Naive thymus-derived CD4-positive, alpha-beta T cell (primary cell): ENCODE results near the gene CRHR2. TPM values are rescaled to one million over a fixed set of nuclear protein-coding genes. Genes with fewer than 3 reads are reported as not detected.

Experiments
- ATAC-seq: fragments of 150-1000 bp; cut with Tn5 transposase; 2 replicates; pipeline ENCODE4 v1.10.0; 2021; ENCODE audit warnings: mild to moderate bottlenecking, moderate library complexity
- CTCF ChIA-PET: fragments of 350-600 bp; sonication (Branson Sonifier 250); formaldehyde crosslinking; loops from one replicate; lab custom pipeline; 2021; ENCODE audit warnings: antibody characterized with exemption; lab: Charles Lee
- POLR2A ChIA-PET: fragments of 350-600 bp; sonication (Branson Sonifier 250); formaldehyde crosslinking; loops from one replicate; lab custom pipeline; 2021; ENCODE audit warnings: antibody characterized with exemption, inconsistent platforms; lab: Charles Lee
- DNase-seq, 9 donors: peaks; one replicate each; pipeline versions ENCODE4 v3.0.0 to v3.0.0-alpha.2; 2020 to 2022; ENCODE audit warnings: mixed read lengths in 1 of 9
- H3K27ac ChIP-seq: one replicate; pipeline ENCODE4 v1.7.0; 2013; ENCODE audit warnings: mild to moderate bottlenecking, low read depth, low read length, moderate library complexity
- H3K27me3 ChIP-seq, 2 donors: one replicate each; pipeline ENCODE4 v1.7.0; 2013; ENCODE audit warnings: low read length in 2 of 2, mild to moderate bottlenecking in 2 of 2, moderate library complexity in 2 of 2; ENCODE audit not compliant: control insufficient read depth in 2 of 2, insufficient read depth in 2 of 2
- H3K36me3 ChIP-seq, 3 experiments: 1 replicate in 2 of 3; 2 replicates in 1 of 3; pipeline ENCODE4 v1.7.0; 2013; ENCODE audit warnings: low read length in 3 of 3, mild to moderate bottlenecking in 3 of 3, moderate library complexity in 1 of 3; ENCODE audit not compliant: insufficient read depth in 3 of 3, control insufficient read depth in 2 of 3
- H3K4me1 ChIP-seq, 2 donors: one replicate each; pipeline ENCODE4 v1.7.0; 2013; ENCODE audit warnings: low read length in 2 of 2, mild to moderate bottlenecking in 2 of 2, moderate library complexity in 1 of 2; ENCODE audit not compliant: control insufficient read depth in 2 of 2, insufficient read depth in 2 of 2
- H3K4me3 ChIP-seq: 2 replicates; pipeline ENCODE4 v1.7.0; 2013; ENCODE audit warnings: mild to moderate bottlenecking, low read length
- H3K9me3 ChIP-seq, 3 experiments: 1 replicate in 2 of 3; 2 replicates in 1 of 3; pipeline ENCODE4 v1.7.0; 2013; ENCODE audit warnings: low read length in 3 of 3; ENCODE audit not compliant: control insufficient read depth in 2 of 3
- H3K27ac Mint-ChIP-seq, 9 donors: one replicate each; pipeline ENCODE4 v1.8.0; 2020 to 2022; ENCODE audit warnings: mixed read lengths in 9 of 9, mild to moderate bottlenecking in 8 of 9, moderate library complexity in 5 of 9, inconsistent platforms in 2 of 9
- H3K27me3 Mint-ChIP-seq, 5 donors: one replicate each; pipeline ENCODE4 v1.8.0; 2021 to 2022; ENCODE audit warnings: mixed read lengths in 5 of 5, mild to moderate bottlenecking in 1 of 5
- H3K36me3 Mint-ChIP-seq, 5 donors: one replicate each; pipeline ENCODE4 v1.8.0; 2020 to 2022; ENCODE audit warnings: mixed read lengths in 5 of 5, mild to moderate bottlenecking in 3 of 5, inconsistent platforms in 1 of 5
- H3K4me1 Mint-ChIP-seq, 7 donors: one replicate each; pipeline ENCODE4 v1.8.0; 2020 to 2022; ENCODE audit warnings: mixed read lengths in 7 of 7, mild to moderate bottlenecking in 3 of 7, inconsistent platforms in 1 of 7
- H3K4me3 Mint-ChIP-seq, 10 donors: one replicate each; pipeline ENCODE4 v1.8.0; 2020 to 2022; ENCODE audit warnings: mild to moderate bottlenecking in 10 of 10, mixed read lengths in 10 of 10, moderate library complexity in 6 of 10, inconsistent platforms in 2 of 10
- H3K9me3 Mint-ChIP-seq, 11 donors: one replicate each; pipeline ENCODE4 v1.8.0; 2020 to 2022; ENCODE audit warnings: mixed read lengths in 11 of 11, mild to moderate bottlenecking in 4 of 11, inconsistent platforms in 1 of 11, moderate library complexity in 1 of 11
- intact Hi-C, 2 donors: fragments of 100-400 bp; cut with micrococcal nuclease; formaldehyde crosslinking; loops; one replicate each; pipeline ENCODE4 v1.15.1; 2023
- polyA plus RNA-seq, 2 donors: library from polyadenylated mRNA; unstranded; fragments of 300-500 nt; fragmentation: Illumina TruSeq; gene quantifications; one replicate each; pipeline ENCODE4 v1.2.3, GENCODE V29; 2021
- total RNA-seq, 6 experiments: library from RNA in 5 of 6; stranded (reverse) in 5 of 6; gene quantifications; 1 replicate in 5 of 6; 2 replicates in 1 of 6; pipeline ENCODE4 v1.2.3 and lab custom pipeline; 2021 to 2026

The CRHR2 gene
- total and polyA plus RNA-seq, 7 experiments from 2014 or later, result not detected

- H3K27ac Mint-ChIP-seq, result peak overlapping the region in 4 of 9 donors; percentile 3 to 65 (median 27)
- CTCF ChIA-PET, result interaction anchor here (1.3 kb wide), 1 partner anchor 115 kb away, joined by 3 read pairs; no protein-coding TSS in a partner anchor
Measured at GRCh38 chr7:30625283-30625682, 57.0 kb downstream of the CRHR2 start.

GRCh38 chr7:30618961-30619360 is 63.3 kb downstream of the CRHR2 start:
- Mint-ChIP-seq H3K27me3 (no peaks in the 10 kb centered on the region), H3K27ac (peak overlapping the region in 1 of 9 donors; percentile 53), H3K36me3 (peaks cover 19 to 51% (median 40%) of the 10 kb centered on the region in 5 donors), H3K9me3 (no peaks in the 10 kb centered on the region), H3K4me3 (no peak overlapping the region), H3K4me1 (peaks cover 0 to 17% (median 1%) of the 10 kb centered on the region in 7 donors)
- Histone ChIP-seq H3K4me3 (no peak overlapping the region), H3K9me3 (no peaks in the 10 kb centered on the region), H3K4me1 (no peaks in the 10 kb centered on the region), H3K27ac (no peak overlapping the region), H3K36me3 (peaks cover 22 to 81% (median 36%) of the 10 kb centered on the region in 3 experiments), H3K27me3 (no peaks in the 10 kb centered on the region)
- POLR2A ChIA-PET, result interaction anchor here (0.6 kb wide), 1 partner anchor 33 kb away, joined by 3 read pairs; no protein-coding TSS in a partner anchor
- CTCF ChIA-PET, result no interaction called here
- ATAC-seq, result no peak
- no peak for DNase-seq
- intact Hi-C loops, result no loop called here

More at GRCh38 chr7:30625283-30625682, 57.0 kb downstream of the CRHR2 start:
- H3K4me3 ChIP-seq, result no peak overlapping the region
- H3K36me3 ChIP-seq, result peaks cover 17 to 77% (median 32%) of the 10 kb centered on the region in 3 experiments
- intact Hi-C loops, result loop anchor here in 1 of 2 donors (5.0 kb wide), 1 partner anchor 117 kb away; no protein-coding TSS in a partner anchor
- H3K4me1 ChIP-seq, result peaks cover 0 to 3% of the 10 kb centered on the region in 2 donors
- H3K9me3 ChIP-seq, result no peaks in the 10 kb centered on the region
- Mint-ChIP-seq H3K4me3 (no peak overlapping the region), H3K27me3 (no peaks in the 10 kb centered on the region), H3K9me3 (no peaks in the 10 kb centered on the region), H3K36me3 (peaks cover 22 to 57% (median 45%) of the 10 kb centered on the region in 5 donors), H3K4me1 (peaks cover 0 to 30% (median 0%) of the 10 kb centered on the region in 7 donors)
- H3K27ac ChIP-seq, result no peak overlapping the region
- POLR2A ChIA-PET, result no interaction called here
- ATAC-seq (no peak), DNase-seq (no peak)
- H3K27me3 ChIP-seq, result no peaks in the 10 kb centered on the region

- intact Hi-C loops, result no loop called here
- Mint-ChIP-seq H3K27me3 (no peaks in the 10 kb centered on the region), H3K4me1 (peaks cover 0 to 24% (median 6%) of the 10 kb centered on the region in 7 donors), H3K4me3 (no peak overlapping the region), H3K9me3 (no peaks in the 10 kb centered on the region), H3K27ac (no peak overlapping the region), H3K36me3 (peaks cover 23 to 52% (median 41%) of the 10 kb centered on the region in 5 donors)
- H3K27ac ChIP-seq, result no peak overlapping the region
- ATAC-seq, result no peak
- H3K36me3 ChIP-seq, result peaks cover 27 to 81% (median 36%) of the 10 kb centered on the region in 3 experiments
- H3K4me3 ChIP-seq, result no peak overlapping the region
- no peaks in the 10 kb centered on the region for H3K9me3 ChIP-seq
- H3K27me3 ChIP-seq, result no peaks in the 10 kb centered on the region
- ChIA-PET POLR2A (interaction anchor here (0.6 to 1.5 kb wide), 3 partner anchors 15 to 32 kb away, joined by 3 read pairs; no protein-coding TSS in a partner anchor), CTCF (no interaction called here)
- DNase-seq, result no peak
- no peaks in the 10 kb centered on the region for H3K4me1 ChIP-seq
Measured at GRCh38 chr7:30618080-30618676, 64.1 kb downstream of the CRHR2 start.

- H3K36me3 Mint-ChIP-seq, result peaks cover 25 to 59% (median 46%) of the 10 kb centered on the region in 5 donors
- H3K9me3 ChIP-seq, result no peaks in the 10 kb centered on the region
- no peak for DNase-seq
- intact Hi-C loops, result loop anchor here (2.0 kb wide), 2 partner anchors 13 to 15 kb away; no protein-coding TSS in a partner anchor
- H3K9me3 Mint-ChIP-seq, result no peaks in the 10 kb centered on the region
- H3K4me1 ChIP-seq, result no peaks in the 10 kb centered on the region
- H3K27me3 Mint-ChIP-seq, result no peaks in the 10 kb centered on the region
- no peak overlapping the region for H3K4me3 ChIP-seq
- H3K4me3 Mint-ChIP-seq, result no peak overlapping the region
- H3K27me3 ChIP-seq, result no peaks in the 10 kb centered on the region
- POLR2A ChIA-PET, result interaction anchor here (1.5 kb wide), 1 partner anchor 15 kb away, joined by 3 read pairs; no protein-coding TSS in a partner anchor
- ATAC-seq, result no peak
- peaks cover 33 to 80% (median 34%) of the 10 kb centered on the region in 3 experiments for H3K36me3 ChIP-seq
- no peak overlapping the region for H3K27ac Mint-ChIP-seq
- peaks cover 0 to 31% (median 6%) of the 10 kb centered on the region in 7 donors for H3K4me1 Mint-ChIP-seq
- no peak overlapping the region for H3K27ac ChIP-seq
- CTCF ChIA-PET, result no interaction called here
Measured at GRCh38 chr7:30617359-30617758, 64.9 kb downstream of the CRHR2 start.

- intact Hi-C loops, result loop anchor here (2.0 kb wide), 2 partner anchors 14 to 16 kb away; no protein-coding TSS in a partner anchor
- CTCF ChIA-PET, result interaction anchor here (0.6 kb wide), 1 partner anchor 51 kb away, joined by 3 read pairs; no protein-coding TSS in a partner anchor
Measured at GRCh38 chr7:30616318-30616717, 65.9 kb downstream of the CRHR2 start.

GRCh38 chr7:30613366-30614325 is 68.6 kb downstream of the CRHR2 start:
- POLR2A ChIA-PET, result interaction anchor here (1.0 kb wide), 1 partner anchor 19 kb away, joined by 4 read pairs; the partner anchor contains the start of gene GARS1
- CTCF ChIA-PET, result interaction anchor here (1.2 kb wide), 1 partner anchor 126 kb away, joined by 3 read pairs; no protein-coding TSS in a partner anchor
- Histone ChIP-seq H3K27ac (no peak overlapping the region), H3K36me3 (peaks cover 22 to 76% (median 30%) of the 10 kb centered on the region in 3 experiments), H3K4me1 (no peaks in the 10 kb centered on the region), H3K4me3 (no peak overlapping the region), H3K9me3 (no peaks in the 10 kb centered on the region), H3K27me3 (no peaks in the 10 kb centered on the region)
- Mint-ChIP-seq H3K27me3 (no peaks in the 10 kb centered on the region), H3K4me3 (no peak overlapping the region), H3K27ac (peak overlapping the region in 6 of 9 donors; percentile 10 to 54 (median 31)), H3K36me3 (peaks cover 23 to 67% (median 48%) of the 10 kb centered on the region in 5 donors), H3K4me1 (peaks cover 0 to 42% (median 6%) of the 10 kb centered on the region in 7 donors), H3K9me3 (no peaks in the 10 kb centered on the region)
- DNase-seq (no peak), ATAC-seq (no peak)
- intact Hi-C loops, result no loop called here

More at GRCh38 chr7:30616318-30616717, 65.9 kb downstream of the CRHR2 start:
- POLR2A ChIA-PET, result no interaction called here
- Mint-ChIP-seq H3K4me3 (no peak overlapping the region), H3K9me3 (no peaks in the 10 kb centered on the region), H3K4me1 (peaks cover 0 to 29% (median 6%) of the 10 kb centered on the region in 7 donors), H3K27me3 (no peaks in the 10 kb centered on the region), H3K27ac (no peak overlapping the region), H3K36me3 (peaks cover 23 to 55% (median 41%) of the 10 kb centered on the region in 5 donors)
- Histone ChIP-seq H3K36me3 (peaks cover 23 to 78% (median 23%) of the 10 kb centered on the region in 3 experiments), H3K4me3 (no peak overlapping the region), H3K27ac (no peak overlapping the region), H3K4me1 (no peaks in the 10 kb centered on the region), H3K9me3 (no peaks in the 10 kb centered on the region), H3K27me3 (no peaks in the 10 kb centered on the region)
- ATAC-seq, result no peak
- no peak for DNase-seq
